B cell (primary cell): ENCODE results near the gene TCF3.

ENCODE experiments used
- EZH2 ChIP-seq: IDR thresholded peaks from 2 replicates; pipeline ENCODE4 v1.6.1; 2012; ENCODE audit warnings: borderline replicate concordance, low read depth, mild to moderate bottlenecking, moderate library complexity, low read length; ENCODE audit not compliant: insufficient read depth, poor library complexity, severe bottlenecking
- TF ChIP-seq, protein P1 (sequence below): fragments of 200-600 bp; IDR thresholded peaks from one replicate; pipeline ENCODE4 v1.8.0; 2022; ENCODE audit warnings: antibody characterized with exemption, mild to moderate bottlenecking

DNA sequence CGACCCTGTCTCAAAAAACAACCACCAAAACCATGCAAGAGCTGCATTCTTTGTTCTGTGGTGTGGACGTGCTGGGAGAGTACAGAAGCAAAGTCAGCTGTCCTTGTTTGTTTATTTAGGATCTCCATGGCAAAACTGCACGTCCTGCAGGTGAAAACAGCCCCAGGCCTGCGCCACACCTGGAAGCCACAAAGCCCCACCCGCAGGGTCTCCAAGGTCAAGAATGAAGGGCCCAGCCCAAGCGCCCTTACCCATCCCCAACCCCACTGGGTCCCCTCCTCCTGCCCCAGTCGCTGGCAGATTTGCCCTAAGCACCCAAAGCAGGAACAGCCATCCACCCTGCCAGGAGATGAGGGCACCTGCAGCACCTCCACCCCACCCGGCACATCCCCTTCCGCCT is 70.2 kb downstream of the TCF3 start:
- TF ChIP-seq, protein P1, sequence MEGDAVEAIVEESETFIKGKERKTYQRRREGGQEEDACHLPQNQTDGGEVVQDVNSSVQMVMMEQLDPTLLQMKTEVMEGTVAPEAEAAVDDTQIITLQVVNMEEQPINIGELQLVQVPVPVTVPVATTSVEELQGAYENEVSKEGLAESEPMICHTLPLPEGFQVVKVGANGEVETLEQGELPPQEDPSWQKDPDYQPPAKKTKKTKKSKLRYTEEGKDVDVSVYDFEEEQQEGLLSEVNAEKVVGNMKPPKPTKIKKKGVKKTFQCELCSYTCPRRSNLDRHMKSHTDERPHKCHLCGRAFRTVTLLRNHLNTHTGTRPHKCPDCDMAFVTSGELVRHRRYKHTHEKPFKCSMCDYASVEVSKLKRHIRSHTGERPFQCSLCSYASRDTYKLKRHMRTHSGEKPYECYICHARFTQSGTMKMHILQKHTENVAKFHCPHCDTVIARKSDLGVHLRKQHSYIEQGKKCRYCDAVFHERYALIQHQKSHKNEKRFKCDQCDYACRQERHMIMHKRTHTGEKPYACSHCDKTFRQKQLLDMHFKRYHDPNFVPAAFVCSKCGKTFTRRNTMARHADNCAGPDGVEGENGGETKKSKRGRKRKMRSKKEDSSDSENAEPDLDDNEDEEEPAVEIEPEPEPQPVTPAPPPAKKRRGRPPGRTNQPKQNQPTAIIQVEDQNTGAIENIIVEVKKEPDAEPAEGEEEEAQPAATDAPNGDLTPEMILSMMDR = no peak
- no peak for TF ChIP-seq EZH2
